ENCODE measurements around the gene MAMLD1.

GRCh38 chrX:150542846-150543229 is 179.7 kb downstream of the MAMLD1 start:
- TF ChIP-seq CTCF (IDR thresholded peaks at IDR 0.05; ENCODE audit: insufficient read depth, low read length) (no peak), GABPA (IDR thresholded peaks at IDR 0.05; ENCODE audit: low read depth) (no peak)
- TF ChIP-seq, protein P1, sequence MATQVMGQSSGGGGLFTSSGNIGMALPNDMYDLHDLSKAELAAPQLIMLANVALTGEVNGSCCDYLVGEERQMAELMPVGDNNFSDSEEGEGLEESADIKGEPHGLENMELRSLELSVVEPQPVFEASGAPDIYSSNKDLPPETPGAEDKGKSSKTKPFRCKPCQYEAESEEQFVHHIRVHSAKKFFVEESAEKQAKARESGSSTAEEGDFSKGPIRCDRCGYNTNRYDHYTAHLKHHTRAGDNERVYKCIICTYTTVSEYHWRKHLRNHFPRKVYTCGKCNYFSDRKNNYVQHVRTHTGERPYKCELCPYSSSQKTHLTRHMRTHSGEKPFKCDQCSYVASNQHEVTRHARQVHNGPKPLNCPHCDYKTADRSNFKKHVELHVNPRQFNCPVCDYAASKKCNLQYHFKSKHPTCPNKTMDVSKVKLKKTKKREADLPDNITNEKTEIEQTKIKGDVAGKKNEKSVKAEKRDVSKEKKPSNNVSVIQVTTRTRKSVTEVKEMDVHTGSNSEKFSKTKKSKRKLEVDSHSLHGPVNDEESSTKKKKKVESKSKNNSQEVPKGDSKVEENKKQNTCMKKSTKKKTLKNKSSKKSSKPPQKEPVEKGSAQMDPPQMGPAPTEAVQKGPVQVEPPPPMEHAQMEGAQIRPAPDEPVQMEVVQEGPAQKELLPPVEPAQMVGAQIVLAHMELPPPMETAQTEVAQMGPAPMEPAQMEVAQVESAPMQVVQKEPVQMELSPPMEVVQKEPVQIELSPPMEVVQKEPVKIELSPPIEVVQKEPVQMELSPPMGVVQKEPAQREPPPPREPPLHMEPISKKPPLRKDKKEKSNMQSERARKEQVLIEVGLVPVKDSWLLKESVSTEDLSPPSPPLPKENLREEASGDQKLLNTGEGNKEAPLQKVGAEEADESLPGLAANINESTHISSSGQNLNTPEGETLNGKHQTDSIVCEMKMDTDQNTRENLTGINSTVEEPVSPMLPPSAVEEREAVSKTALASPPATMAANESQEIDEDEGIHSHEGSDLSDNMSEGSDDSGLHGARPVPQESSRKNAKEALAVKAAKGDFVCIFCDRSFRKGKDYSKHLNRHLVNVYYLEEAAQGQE (IDR thresholded peaks at IDR 0.05; ENCODE audit: insufficient replicate concordance, low read depth), result no peak
